Ascending aorta (tissue), 2 donors: ENCODE measurements around the gene DCBLD1. TPM values are rescaled to one million over a fixed set of nuclear protein-coding genes. Genes with fewer than 3 reads are reported as not detected.

Source experiments
- DNase-seq, 2 donors: peaks; one replicate each; pipeline ENCODE4 v3.0.0-alpha.2; 2019; ENCODE audit warnings: low spot score in 2 of 2
- H3K27ac ChIP-seq, 2 donors: fragments of 200-600 bp; sonication (generic); one replicate each; pipeline ENCODE4 v1.5.1; 2016 to 2017; ENCODE audit warnings: mild to moderate bottlenecking in 1 of 2
- H3K27me3 ChIP-seq: fragments of 200-600 bp; sonication (generic); one replicate; pipeline ENCODE4 v1.5.1; 2017
- H3K36me3 ChIP-seq, 2 donors: fragments of 200-600 bp; sonication (generic); one replicate each; pipeline ENCODE4 v1.5.1; 2016
- H3K4me1 ChIP-seq, 2 donors: fragments of 200-600 bp; sonication (generic); one replicate each; pipeline ENCODE4 v1.5.1; 2016 to 2017; ENCODE audit warnings: mild to moderate bottlenecking in 1 of 2
- H3K4me3 ChIP-seq, 2 donors: fragments of 200-600 bp; sonication (generic); one replicate each; pipeline ENCODE4 v1.5.1; 2016 to 2017; ENCODE audit warnings: mild to moderate bottlenecking in 1 of 2
- H3K9me3 ChIP-seq, 2 donors: fragments of 200-600 bp; sonication (generic); one replicate each; pipeline ENCODE4 v1.5.1; 2016
- intact Hi-C: fragments of 100-400 bp; cut with DNase I; formaldehyde crosslinking; loops from one replicate; pipeline ENCODE4 v1.15.1; 2023
- total RNA-seq: library from RNA; depleted of rRNA; stranded (reverse); fragments of >200 nt; gene quantifications from one replicate; pipeline ENCODE4 v1.1.0, GENCODE V29; 2016
- TF ChIP-seq, protein P1 (sequence below), 3 experiments: fragments of 200-600 bp in 2 of 3; fragments of 450-650 bp in 1 of 3; sonication (generic) in 2 of 3; IDR thresholded peaks; one replicate each; pipeline ENCODE4 v1.5.1; 2016 to 2019; ENCODE audit warnings: antibody characterized with exemption in 3 of 3, mild to moderate bottlenecking in 1 of 3, moderate library complexity in 1 of 3

Gene DCBLD1
- total RNA-seq, 1 donor from 2014 or later: 0.85 TPM

DNA sequence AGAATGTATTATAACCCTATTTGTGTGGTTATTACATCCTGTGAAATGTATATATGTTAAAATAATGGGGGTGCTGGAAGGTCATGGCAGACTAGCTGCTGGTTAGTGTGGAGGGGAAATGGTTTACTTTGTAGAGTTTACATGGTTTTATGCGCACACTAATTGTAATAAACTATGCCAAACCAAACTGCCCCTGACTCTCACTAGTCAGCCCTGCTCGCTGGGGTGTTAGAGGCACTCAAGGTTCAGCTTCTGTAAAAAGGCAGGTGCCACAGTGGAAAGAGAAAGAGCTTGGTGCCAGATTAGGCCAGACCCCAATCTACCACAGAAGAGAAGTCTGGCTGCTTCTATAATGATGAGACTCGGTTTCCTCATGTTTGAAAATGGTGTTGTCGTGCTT, 67.1 kb downstream of the DCBLD1 start:
- Histone ChIP-seq H3K9me3 (no peaks in the 10 kb centered on the region), H3K27ac (no peak overlapping the region), H3K36me3 (no peaks in the 10 kb centered on the region), H3K4me3 (no peak overlapping the region), H3K27me3 (no peaks in the 10 kb centered on the region), H3K4me1 (peaks cover 2 to 12% of the 10 kb centered on the region in 2 donors)
- DNase-seq: no peak
- TF ChIP-seq, protein P1, sequence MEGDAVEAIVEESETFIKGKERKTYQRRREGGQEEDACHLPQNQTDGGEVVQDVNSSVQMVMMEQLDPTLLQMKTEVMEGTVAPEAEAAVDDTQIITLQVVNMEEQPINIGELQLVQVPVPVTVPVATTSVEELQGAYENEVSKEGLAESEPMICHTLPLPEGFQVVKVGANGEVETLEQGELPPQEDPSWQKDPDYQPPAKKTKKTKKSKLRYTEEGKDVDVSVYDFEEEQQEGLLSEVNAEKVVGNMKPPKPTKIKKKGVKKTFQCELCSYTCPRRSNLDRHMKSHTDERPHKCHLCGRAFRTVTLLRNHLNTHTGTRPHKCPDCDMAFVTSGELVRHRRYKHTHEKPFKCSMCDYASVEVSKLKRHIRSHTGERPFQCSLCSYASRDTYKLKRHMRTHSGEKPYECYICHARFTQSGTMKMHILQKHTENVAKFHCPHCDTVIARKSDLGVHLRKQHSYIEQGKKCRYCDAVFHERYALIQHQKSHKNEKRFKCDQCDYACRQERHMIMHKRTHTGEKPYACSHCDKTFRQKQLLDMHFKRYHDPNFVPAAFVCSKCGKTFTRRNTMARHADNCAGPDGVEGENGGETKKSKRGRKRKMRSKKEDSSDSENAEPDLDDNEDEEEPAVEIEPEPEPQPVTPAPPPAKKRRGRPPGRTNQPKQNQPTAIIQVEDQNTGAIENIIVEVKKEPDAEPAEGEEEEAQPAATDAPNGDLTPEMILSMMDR (IDR thresholded peaks at IDR 0.05): no peak
- intact Hi-C loops: loop anchor here (5.0 kb wide), 1 partner anchor 53 kb away; the partner anchor contains the start of gene GOPC

DNA sequence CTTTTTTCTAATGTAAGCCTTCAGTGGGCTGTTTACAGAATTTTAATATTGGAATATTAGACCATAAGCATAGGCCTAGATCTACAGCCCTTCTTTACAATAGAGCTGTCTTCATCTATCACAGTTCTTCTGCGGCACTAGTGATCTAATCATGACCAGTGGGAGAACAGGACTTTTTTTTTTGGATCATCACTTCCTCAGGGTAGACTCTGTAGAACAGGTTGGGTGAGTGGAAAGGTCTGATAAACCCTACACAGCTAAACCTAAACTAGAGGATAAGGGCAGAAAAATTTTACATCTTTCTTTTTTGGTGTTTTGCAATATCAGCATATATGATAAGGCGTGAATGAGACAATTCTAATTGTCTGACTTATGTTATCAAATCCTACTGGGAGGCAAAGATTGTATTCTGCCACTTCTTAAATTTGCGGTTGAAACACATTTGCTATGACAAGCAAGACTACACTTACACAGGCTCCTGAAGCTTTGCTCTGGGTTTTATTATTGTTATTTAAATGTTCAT, 67.7 kb downstream of the DCBLD1 start:
- Histone ChIP-seq H3K4me1 (peaks cover 2 to 12% of the 10 kb centered on the region in 2 donors), H3K36me3 (no peaks in the 10 kb centered on the region), H3K27me3 (no peaks in the 10 kb centered on the region), H3K27ac (no peak overlapping the region), H3K4me3 (no peak overlapping the region), H3K9me3 (no peaks in the 10 kb centered on the region)
- no peak for DNase-seq
- TF ChIP-seq, protein P1 (IDR thresholded peaks at IDR 0.05): no peak
- intact Hi-C loops: no loop called here

DNA sequence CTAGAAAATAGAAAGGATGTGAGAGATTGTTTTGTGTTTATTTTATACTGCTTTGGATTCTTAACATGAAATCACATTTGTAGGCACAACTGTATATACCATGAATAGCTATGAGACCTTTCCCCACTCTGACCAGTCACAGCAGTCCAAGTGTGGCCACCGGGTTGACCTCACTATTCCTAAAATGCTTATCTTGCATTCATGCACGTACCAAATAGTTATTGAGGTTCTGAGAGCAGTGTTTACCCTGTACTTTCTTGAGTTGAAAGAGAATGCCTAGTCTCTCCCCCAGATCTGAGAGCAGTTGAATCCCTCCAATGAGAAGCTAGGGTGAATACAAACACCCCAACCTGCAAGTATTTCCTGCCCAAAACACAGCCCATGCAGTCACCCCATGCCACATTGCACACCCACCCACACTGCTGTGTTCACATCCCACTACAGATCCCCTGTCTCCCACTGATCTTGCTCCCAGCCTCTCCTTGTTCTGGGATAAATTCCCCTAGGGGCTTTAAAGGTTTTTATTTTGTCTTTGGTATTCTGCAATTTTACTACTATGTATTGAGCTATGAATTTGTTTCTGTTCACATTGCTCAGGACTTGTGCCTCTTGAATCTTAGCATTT, 68.3 kb downstream of the DCBLD1 start:
- no peak for DNase-seq
- TF ChIP-seq, protein P1 (IDR thresholded peaks at IDR 0.05): no peak
- Histone ChIP-seq H3K27me3 (no peaks in the 10 kb centered on the region), H3K4me1 (peaks cover 2 to 12% of the 10 kb centered on the region in 2 donors), H3K27ac (no peak overlapping the region), H3K36me3 (no peaks in the 10 kb centered on the region), H3K9me3 (no peaks in the 10 kb centered on the region), H3K4me3 (no peak overlapping the region)
- intact Hi-C loops: no loop called here

DNA sequence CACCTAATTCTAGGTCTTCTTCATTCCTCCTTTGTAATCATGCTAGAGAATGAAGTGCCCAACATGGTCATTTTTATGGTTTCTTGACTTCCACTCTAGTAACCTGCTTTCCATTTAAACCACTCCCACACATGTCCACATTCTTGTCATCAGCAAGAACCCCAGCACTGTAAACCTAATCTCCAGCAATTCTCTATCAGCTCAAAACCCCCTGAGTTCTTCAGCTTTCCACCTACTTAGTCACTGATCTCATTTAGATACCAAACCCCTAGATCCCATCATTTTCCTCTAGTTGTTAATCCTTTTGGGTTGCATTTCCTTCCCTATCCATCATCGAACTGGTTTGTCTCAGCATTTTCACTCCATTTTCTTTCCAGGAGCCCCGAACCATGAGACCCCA, 70.1 kb downstream of the DCBLD1 start:
- no peak for DNase-seq
- Histone ChIP-seq H3K4me1 (peaks cover 2 to 12% of the 10 kb centered on the region in 2 donors), H3K27ac (no peak overlapping the region), H3K4me3 (no peak overlapping the region), H3K27me3 (no peaks in the 10 kb centered on the region), H3K36me3 (no peaks in the 10 kb centered on the region), H3K9me3 (no peaks in the 10 kb centered on the region)
- intact Hi-C loops: no loop called here
- TF ChIP-seq, protein P1 (IDR thresholded peaks at IDR 0.05): no peak

DNA sequence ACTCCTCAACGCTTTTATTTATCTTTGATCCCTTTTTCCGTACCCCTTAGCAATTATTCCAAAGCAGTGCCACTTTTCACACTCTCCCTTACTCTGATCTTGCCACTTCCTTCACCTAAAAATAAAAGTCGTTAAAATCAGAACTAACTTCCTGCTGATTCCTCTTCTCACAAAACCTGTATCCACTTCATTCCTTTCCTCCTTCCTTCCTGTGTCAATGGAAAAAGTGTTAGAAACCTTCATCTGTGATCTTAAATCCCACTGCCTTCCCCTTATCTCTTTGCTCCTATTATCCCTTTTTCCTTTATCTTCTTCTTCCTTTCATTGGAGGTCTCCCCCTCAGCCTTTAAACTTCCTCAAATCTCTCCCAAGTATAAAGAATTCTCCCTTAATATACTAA, 70.7 kb downstream of the DCBLD1 start:
- H3K27me3 ChIP-seq: no peaks in the 10 kb centered on the region
- no peak overlapping the region for H3K4me3 ChIP-seq
- intact Hi-C loops: no loop called here
- no peak overlapping the region for H3K27ac ChIP-seq
- no peaks in the 10 kb centered on the region for H3K36me3 ChIP-seq
- no peak for DNase-seq
- H3K4me1 ChIP-seq: peaks cover 2 to 9% of the 10 kb centered on the region in 2 donors
- H3K9me3 ChIP-seq: no peaks in the 10 kb centered on the region
- TF ChIP-seq, protein P1 (IDR thresholded peaks at IDR 0.05): no peak
